Left kidney (tissue), 2 donors: ENCODE data around the gene ELAVL3. TPM values are rescaled to one million over a fixed set of nuclear protein-coding genes. Genes with fewer than 3 reads are reported as not detected.
"Not testable (repeated sequence)": the region's sequence is repeated elsewhere in the genome, so short reads cannot be mapped to it uniquely, and the experiment has no call there.

Source experiments
- DNase-seq: peaks from one replicate; pipeline ENCODE4 v3.0.0-alpha.2; 2013
- polyA plus RNA-seq: library from polyadenylated mRNA; unstranded; fragments of 120-200 nt; gene quantifications from one replicate; pipeline ENCODE4 v1.2.1, GENCODE V29; 2013; ENCODE audit not compliant: insufficient read length

The ELAVL3 gene
- polyA plus RNA-seq, 1 donor: 0.05 TPM

GRCh38 chr19:11458912-11459311, 21.9 kb downstream of the ELAVL3 start:
- DNase-seq: not testable (repeated sequence)

- DNase-seq: no peak
Observed at GRCh38 chr19:11458236-11458900, 22.5 kb downstream of the ELAVL3 start.

GRCh38 chr19:11457831-11458230, 23.0 kb downstream of the ELAVL3 start:
- no peak for DNase-seq

GRCh38 chr19:11457115-11457514, 23.7 kb downstream of the ELAVL3 start:
- no peak for DNase-seq

DNA sequence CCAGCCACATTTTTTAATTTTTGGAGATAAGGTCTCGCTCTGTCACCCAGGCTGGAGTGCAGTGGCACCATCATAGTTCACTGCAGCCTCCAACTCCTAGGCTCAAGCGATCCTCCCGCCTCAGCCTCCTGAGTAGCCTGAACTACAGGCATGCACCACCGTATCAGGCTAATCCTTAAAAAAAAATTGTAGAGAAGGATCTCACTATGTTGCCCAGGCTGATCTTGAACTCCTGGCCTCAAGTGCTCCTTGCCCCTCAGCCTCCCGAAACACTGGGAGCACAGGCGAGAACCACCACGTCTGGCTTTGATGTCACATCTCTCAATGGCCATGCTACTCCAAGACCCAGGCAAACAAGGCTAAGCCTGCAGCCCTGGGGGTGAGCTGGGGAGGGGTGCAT, 24.2 kb downstream of the ELAVL3 start:
- DNase-seq: no peak

- not testable (repeated sequence) for DNase-seq
Observed at GRCh38 chr19:11455233-11455554, 25.7 kb downstream of the ELAVL3 start.

DNA sequence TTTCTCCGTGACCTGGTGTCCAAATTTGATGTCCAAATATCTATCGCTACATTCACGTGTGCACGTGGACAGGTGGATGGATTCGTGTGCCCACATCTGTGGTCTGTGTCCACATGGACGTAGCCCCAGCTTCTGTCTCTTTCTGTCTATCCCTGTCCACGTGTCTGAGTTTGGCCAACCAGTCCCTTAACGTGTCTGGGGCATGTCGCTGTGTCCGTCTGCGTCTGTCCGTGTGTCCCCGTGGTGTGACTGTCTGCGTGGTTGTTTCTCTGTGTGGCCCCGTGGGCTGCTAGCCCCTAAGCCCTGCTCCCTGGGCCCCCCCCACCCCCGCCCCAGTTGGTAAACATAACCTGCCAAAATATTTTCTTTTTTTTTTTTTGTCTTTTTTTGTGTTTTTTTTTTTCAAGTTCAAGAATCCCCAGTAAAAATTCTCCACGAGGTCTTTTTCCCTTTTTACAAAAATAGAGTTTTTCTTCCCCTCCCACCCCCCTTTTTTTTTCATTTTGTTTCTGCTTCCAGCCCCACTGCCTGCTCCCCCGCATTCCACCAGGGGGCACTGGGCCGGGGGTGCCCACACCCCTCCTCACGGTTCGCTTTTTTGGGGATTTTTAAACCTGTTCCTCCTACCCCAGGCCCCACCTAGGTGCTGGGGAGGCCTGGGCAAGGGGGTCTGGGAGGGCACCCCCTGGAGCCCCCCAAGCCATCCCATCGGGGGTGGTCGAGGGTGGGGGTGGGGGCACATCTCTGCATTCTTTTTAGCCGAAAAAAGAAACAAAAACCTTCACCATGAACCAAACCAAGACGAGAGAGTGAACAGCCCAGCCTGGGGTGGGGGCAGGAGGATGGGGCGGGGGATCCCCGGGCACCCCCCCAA, 27.1 kb downstream of the ELAVL3 start:
- DNase-seq: no peak

GRCh38 chr19:11452620-11453310, 28.1 kb downstream of the ELAVL3 start:
- DNase-seq: no peak

- no peak for DNase-seq
Observed at GRCh38 chr19:11451871-11452619, 28.8 kb downstream of the ELAVL3 start.

DNA sequence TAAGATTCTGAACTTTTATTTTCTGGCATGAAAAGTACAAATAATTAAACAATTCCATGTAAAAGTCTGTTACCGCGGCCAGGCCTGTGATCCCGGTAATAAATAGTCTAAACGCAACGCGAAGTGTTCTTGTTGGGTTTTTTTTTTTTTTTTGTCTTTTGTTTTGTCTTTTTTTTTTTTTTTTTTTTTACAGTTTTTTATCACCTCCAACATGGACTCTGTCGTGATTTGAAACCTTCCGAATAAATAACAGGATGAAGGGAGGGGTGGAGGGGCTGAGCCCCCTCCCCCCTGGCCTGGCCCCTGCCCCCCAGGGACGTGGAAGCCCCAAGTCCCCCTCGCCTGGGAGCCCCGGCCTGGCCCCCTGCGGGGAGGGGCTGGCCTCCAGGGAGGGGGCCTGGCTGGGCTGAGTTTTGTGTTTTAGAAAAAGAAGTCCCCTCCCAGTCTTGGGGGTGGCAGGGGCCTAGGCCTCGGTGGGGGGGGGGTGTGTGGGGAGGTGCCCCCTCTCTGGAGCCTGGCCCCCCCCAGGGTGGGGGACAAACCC, 29.4 kb downstream of the ELAVL3 start:
- no peak for DNase-seq

GRCh38 chr19:11450570-11451326, 30.1 kb downstream of the ELAVL3 start:
- no peak for DNase-seq

DNA sequence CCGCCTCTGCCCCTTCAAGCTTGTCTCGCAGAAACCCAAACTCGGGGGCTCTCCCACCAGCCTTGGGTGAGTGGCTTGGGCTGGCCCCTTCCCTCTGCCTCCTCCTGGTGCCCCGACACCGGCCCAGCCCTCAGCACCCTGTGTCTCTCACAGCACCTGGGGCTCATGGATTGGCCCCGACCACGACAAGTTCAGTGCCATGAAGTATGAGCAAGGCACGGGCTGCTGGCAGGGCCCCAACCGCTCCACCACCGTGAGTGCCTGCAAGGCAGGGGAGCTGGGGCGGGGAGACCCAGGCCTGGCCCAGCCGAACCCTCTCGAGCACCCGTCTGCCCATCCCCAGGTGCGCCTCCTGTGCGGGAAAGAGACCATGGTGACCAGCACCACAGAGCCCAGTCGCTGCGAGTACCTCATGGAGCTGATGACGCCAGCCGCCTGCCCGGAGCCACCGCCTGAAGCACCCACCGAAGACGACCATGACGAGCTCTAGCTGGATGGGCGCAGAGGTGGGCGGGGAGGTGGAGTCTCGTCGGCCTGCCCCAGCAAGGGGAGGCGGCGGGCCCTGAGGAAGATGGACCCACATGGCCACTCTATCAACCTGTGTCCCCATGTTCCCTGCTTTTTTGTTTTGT, 31.8 kb downstream of the ELAVL3 start:
- no peak for DNase-seq

- no peak for DNase-seq
Observed at GRCh38 chr19:11448410-11448809, 32.4 kb downstream of the ELAVL3 start.

DNA sequence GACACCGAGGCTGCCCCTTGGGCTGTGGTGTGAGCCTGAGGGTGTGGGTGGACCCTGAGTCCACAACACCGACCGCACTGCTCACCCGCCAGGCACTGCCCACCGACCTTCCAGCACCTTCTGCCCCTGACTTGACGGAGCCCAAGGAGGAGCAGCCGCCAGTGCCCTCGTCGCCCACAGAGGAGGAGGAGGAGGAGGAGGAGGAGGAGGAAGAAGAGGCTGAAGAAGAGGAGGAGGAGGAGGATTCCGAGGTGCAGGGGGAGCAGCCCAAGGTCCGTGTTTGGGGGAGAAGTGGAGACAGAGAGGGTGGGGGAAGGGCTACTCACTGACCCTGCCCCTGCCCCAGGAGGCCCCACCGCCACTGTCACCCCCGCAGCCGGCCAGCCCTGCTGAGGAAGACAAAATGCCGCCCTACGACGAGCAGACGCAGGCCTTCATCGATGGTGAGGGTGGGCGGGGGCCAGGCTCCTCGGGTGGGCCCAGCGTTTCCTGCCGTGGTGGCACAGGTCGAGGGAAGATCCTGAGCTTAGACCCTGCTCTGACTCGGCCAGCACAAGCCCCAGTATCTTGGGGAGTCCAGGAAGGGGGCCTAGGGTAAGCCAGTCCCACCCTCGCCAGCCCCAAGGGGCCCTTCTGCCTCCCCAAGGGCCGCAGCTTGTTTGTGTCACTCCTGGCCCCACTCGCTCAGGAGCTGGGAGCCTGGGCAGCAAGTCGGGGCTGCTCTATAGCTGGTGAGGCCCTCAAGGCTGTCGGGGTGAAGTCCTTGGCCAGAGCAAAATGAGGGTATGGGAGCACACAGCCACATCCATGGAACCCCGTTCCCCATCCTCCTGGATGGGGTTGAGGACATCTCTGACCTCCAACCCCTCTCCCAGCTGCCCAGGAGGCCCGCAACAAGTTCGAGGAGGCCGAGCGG, 33.2 kb downstream of the ELAVL3 start:
- DNase-seq: no peak

- DNase-seq: no peak
Observed at GRCh38 chr19:11446652-11447301, 34.1 kb downstream of the ELAVL3 start.

- no peak for DNase-seq
Observed at GRCh38 chr19:11446271-11446651, 34.6 kb downstream of the ELAVL3 start.

- DNase-seq: no peak
Observed at GRCh38 chr19:11445141-11445540, 35.7 kb downstream of the ELAVL3 start.

GRCh38 chr19:11444059-11444458, 36.8 kb downstream of the ELAVL3 start:
- DNase-seq: no peak

DNA sequence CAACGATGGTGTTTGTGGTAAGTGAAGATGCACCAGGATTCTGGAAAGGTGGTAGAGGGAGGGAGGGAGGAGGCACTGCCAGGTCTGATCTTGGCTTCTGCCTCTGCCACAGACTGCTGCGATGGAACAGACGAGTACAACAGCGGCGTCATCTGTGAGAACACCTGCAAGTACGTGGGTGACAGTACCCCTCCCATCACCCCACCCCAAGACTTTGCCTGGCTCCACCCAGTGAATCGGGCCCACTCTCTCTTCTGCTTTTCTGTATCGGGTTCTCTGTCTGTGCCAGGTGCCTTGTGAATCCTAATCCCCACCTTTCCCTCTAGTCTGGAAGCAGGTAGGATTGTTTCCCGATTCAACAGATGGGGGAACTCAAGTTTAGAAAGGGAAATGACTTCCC, 42.9 kb downstream of the ELAVL3 start:
- DNase-seq: no peak
